Measurements from ENCODE around the gene ADA. TPM values are rescaled to one million over a fixed set of nuclear protein-coding genes. Genes with fewer than 3 reads are reported as not detected.

ADA gene
- total RNA-seq, 1 donor from 2014 or later: 8.9 TPM

DNA sequence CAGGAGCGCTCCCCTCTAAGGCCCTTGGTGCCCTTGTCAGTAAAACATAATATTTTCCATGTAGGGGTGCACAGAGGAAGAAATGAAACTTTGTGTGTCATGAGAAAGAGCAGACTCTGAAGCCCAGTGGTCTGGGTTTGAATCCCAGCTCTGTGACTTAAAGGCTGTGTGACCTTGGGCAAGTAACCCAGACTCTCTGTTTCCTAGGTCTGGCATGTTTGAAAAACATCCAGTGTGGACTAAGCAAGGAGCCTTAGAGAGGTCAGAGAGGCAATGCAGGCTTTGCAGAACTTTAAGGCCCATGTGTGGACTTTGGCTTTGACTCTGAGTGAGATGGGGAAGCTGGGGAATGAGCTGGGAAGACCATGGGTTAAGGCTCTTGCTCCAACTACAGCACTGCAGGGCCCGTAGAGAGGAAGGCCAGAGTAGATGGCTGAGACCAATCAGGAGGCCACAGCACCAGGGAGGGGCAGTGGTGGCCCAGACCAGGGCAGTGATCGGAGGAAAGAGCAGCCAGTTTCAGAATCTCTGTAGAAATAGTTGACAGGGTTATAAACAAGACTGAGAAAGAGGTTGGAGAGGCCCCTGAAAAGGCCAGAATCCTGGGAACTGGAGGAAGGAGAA is 18.2 kb downstream of the ADA start:
- intact Hi-C loops (cut with DNase I): no loop called here
- ATAC-seq (ENCODE audit: poor library complexity) (no peak), DNase-seq (no peak)

DNA sequence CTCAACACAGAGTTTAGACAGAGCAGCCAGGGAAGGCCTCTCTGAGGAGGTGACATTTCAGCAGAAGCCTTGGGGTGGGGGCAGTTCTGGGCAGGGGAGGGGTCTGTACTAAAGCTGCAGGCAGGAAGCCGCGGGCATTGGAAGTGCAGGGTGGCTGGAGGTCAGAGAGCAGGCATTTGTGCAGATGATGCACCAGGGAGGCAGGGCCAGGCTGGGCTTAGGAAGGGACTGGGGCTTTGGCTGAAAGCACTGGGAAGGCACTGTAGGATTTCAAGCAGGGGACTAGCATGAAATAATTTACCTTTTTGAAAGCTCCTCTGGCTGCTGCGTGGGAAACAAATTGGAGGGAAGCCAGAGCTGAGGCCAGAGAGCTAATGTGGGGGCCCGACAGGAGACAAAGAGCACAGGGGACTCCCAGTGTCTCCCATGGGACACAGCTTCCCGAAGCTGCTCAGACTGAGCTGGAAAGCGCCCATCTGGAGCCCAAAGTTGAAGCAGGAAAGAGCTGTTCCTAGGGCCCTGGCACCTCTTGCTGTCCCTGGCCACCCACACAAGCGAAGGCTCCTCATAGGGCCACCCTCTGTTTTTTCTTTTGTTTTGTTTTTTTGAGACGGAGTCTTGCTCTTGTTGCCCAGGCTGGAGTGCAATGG is 19.3 kb downstream of the ADA start:
- intact Hi-C loops (cut with DNase I): no loop called here
- ATAC-seq (ENCODE audit: poor library complexity) (no peak), DNase-seq (no peak)

DNA sequence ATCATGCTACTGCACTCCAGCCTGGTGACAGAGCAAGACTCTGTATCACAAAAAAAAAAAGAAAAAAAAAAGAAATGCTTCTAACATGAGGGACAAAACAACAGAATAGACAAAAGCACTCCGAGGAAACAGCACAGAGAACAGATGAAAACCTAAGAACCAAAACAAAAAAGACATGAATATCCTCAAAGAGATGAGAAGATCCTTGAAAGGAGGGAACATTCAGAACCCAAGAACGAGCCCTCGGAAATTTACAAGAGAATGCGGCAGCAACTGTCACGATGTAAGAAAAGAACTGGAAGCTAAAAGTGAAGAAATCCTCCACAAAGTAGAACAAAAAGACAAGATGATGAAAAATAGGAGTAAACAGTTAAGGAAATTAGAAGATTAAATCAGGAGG is 21.2 kb downstream of the ADA start:
- intact Hi-C loops (cut with DNase I): no loop called here
- no peak for ATAC-seq (ENCODE audit: poor library complexity)
- no peak for DNase-seq

DNA sequence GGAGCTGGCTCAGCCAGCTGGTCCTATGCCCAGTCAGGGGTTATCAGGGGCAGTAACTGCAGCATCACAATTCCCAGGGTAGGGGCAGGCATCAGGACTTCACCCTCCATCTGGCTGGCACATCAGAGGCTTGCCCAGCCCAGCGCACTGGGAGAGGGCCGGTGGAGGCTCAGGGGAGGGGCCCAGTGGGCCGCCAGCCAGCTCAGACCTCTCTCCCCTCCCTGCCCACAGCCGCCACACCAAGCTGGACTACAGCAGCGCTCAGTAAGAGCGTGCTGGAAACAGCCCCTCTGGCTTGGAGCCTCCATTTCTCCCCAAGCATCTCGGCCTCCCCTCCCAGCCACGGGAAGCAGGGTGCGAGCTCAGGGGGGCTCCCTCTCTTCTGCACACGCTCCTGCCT is 22.0 kb downstream of the ADA start:
- intact Hi-C loops (cut with DNase I): no loop called here
- DNase-seq: no peak
- no peak for ATAC-seq (ENCODE audit: poor library complexity)

DNA sequence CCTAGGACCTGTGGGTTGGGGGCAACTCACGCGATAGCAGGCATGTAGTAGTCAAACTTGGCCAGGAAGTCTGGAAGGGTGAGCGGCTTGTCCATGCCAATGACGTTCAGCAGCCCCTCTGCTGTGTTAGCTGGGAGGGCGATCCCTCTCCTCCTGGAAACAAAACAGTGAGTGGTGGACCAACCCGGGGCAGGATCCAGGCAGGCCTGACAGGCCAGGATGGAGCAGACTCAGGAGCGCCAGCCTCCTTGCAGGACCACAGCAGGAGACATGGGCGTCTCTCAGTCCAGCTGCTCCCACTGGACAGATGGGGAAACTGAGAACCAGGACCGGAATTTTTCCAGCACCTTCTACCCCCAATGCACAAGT is 22.5 kb downstream of the ADA start:
- intact Hi-C loops (cut with DNase I): no loop called here
- DNase-seq (no peak), ATAC-seq (ENCODE audit: poor library complexity) (no peak)

DNA sequence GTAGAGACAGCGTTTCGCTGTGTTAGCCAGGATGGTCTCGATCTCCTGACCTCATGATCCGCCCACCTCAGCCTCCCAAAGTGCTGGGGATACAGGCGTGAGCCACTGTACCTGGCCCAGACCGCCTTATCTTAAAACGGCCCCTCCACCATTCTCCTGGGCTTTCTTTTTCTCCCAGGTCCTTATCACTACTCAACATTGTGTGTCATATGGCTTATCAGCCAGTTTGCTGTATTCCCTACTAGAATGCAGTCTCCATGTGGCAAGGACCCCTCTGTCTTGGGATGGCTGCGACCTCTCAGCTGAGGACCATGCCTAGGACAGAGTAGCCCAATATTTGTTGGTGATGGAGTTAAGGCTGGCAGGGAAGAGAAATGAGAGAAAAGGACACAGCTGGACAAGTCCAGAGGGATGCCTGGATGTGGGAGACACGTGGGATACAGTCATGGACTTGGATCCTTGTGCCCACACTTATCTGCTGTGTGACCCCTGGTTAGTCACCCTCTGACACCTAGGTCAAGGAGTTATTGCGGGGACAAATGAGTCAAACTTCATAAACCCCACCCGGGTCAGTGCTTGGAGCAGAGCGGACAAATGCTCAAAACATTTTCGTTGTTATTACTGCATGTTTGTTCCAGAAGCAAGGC is 24.0 kb downstream of the ADA start:
- intact Hi-C loops (cut with DNase I): no loop called here
- ATAC-seq (ENCODE audit: poor library complexity) (no peak), DNase-seq (peak; percentile 3)

DNA sequence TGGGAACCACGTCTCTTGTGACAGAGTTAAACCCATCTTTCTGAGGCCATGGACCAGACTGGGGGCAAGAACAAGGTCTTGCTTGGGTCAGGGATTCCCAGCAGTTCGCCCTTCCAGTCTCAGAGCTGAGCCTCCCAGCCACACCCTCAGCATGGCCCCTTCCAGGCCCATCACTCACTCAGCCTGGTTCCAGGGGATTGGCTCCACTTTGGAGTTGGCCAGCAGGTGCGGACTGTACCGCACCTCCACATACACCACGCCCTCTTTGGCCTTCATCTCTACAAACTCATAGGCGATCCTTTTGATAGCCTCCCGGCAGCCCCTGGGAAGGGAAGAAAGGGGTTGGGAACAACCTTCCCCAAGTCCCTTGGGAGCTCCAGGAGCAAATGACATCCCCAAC is 25.2 kb downstream of the ADA start:
- peak; percentile 15 for DNase-seq
- intact Hi-C loops (cut with DNase I): no loop called here
- ATAC-seq (ENCODE audit: poor library complexity): no peak

DNA sequence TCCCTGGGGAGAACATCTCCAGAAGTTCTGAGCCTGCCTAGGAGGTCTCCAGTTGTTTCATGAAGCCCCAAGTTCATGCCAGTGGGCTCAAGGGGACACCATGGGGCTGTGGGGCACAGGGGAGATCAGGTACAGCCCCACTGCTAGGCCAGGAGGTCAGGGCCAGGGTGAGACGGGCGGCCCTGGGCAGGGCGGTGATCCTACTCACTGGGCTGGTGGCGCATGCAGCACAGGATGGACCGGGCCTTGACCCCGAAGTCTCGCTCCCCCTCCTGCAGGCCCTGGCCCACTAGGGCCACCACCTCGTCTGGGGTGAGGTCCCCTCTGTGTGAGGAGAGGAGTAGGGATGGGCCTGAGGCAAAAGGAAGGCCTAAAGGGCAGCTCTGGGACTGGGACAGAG is 26.1 kb downstream of the ADA start:
- DNase-seq: peak; percentile 36
- intact Hi-C loops (cut with DNase I): no loop called here
- ATAC-seq (ENCODE audit: poor library complexity): no peak

DNA sequence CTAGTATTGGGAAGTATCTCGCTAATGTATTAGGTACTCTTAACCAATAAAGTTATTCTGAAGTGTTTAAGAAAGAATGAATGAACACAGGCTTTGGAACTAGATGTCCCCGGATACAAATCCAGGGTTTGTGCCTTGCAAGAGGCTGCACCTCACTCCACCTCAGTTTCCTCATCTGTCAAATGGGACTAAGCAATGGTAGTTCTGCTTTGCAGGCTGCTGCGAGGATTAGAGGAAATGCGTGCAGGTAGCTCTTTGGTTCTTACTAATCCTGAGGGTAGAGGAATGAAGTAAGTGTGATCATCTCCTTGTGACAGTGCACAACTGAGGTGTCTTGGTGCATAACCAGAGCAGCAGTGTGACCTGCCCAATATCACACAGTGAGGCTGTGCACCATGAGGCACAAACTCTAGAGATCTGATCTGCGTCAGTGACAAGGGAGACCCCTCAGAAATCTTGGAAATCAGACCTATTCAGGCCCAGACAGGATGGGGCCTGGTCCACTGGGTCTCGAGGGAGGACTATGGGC is 26.7 kb downstream of the ADA start:
- intact Hi-C loops (cut with DNase I): no loop called here
- ATAC-seq (ENCODE audit: poor library complexity) (no peak), DNase-seq (peak; percentile 1)

DNA sequence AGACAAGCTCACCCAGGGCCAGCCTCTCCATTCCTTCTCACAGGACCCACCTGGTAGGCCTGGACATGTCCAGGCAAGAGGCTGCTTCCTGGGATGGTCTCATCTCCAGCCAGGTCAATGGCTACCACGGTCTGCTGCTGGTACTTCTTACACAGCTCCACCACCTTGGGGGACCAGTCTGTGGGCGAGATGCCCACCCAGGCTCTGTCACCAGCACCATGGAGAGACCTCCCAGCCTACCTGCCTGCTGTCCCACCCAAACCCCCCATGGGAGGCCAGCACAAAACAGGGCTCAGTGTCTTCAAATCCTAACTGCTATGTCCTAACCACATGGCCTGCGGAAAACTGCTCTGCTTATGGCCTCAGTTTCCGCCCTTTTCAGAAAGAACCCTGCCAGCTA is 27.3 kb downstream of the ADA start:
- intact Hi-C loops (cut with DNase I): no loop called here
- ATAC-seq (ENCODE audit: poor library complexity) (no peak), DNase-seq (peak; percentile 30)

DNA sequence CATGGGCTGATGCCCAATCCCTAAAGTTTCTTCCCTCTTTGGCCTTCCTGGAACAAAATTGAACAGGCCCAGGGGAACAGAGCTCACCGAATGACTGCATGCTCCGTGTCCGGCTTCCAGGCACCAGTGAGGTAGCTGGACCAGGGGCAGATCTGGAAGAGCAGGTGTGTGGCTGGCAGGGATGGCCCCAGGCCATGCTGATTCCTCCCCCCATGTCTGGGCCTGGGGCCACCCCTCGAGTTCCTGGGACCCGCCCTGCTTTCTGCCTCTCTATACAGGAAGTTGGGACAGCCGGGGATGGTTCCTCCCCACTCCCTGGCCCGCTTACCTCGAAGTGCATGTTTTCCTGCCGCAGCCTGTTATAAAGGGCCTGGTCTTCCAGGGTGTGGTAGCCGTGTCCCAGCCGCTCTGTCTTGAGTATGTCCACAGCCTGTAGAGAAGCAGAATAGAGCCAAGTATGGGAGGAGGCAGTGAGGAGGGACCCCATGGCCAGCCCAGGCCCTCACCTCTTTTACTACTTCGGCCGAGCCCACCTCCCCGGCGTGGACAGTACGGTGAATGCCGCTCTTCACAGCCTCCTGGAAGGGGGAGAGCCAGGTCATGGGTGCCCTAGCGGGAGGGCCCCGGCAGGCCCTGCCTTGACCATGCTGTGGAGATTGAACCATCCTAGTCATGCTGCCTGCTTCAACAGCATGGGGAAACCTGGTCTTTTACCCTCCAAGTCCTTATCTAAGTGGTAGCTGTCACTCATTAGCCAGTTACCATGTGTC is 28.8 kb downstream of the ADA start:
- intact Hi-C loops (cut with DNase I): no loop called here
- peak; percentile 30 for DNase-seq
- no peak for ATAC-seq (ENCODE audit: poor library complexity)

DNA sequence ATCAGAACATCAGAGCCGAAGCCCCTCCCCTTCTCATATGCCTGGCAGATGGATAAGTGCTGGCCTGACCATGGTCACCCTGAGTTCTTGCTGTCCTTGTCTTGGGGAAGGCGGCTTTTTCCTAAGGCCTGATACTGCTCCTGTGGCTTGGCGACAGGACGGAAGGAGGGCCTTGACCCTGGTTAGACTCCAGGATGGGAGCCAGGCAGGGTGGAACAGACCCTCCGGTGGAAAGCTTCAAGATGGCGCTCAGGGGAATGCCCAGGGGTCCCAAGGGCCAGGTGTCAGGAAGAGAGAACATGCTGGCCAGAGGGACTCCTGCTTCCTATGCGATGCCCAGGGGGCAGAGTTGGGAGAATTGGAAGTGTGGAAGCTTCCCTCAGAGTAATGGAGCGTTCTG is 29.6 kb downstream of the ADA start:
- intact Hi-C loops (cut with DNase I): no loop called here
- peak; percentile 17 for DNase-seq
- no peak for ATAC-seq (ENCODE audit: poor library complexity)

DNA sequence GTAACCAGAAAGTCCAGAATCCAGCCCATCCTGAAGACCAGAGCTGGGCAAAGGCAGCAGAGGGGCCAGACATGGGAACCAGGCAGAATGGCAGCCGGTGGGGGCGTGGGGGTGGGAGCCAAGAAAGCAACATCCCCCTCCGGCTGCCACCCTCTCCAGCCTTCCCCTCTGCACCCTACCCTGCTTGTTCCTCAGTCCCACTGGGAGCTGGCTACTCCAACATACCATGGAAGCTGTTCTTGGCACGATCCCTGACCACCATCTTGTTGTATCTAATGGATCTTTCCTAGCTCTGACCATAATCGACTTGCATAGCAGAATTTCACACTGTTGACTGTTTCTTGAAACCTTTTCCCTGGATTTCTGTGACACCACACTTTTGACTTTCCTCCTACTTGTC is 30.2 kb downstream of the ADA start:
- ATAC-seq (ENCODE audit: poor library complexity) (no peak), DNase-seq (peak; percentile 4)
- intact Hi-C loops (cut with DNase I): no loop called here

DNA sequence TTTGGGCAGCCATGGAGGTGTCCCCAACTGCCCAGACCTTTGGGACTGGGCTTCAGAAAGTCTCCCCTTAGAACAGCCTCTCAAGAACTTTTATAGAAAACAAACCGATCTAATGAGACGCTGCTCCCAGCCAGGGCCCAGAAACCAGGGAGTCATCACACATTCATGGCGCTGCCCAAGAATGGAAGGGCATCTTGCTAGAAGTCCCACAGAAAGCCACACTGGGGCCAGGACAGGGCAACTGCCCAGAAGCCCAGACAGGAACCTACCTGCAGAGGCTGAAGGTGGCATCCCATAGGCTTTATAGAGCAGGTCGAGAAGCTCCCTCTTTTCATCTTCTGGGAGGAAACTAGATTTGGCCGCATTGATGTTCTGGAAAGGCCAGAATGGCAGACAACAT is 31.5 kb downstream of the ADA start:
- ATAC-seq (ENCODE audit: poor library complexity) (no peak), DNase-seq (peak; percentile 22)
- intact Hi-C loops (cut with DNase I): no loop called here

DNA sequence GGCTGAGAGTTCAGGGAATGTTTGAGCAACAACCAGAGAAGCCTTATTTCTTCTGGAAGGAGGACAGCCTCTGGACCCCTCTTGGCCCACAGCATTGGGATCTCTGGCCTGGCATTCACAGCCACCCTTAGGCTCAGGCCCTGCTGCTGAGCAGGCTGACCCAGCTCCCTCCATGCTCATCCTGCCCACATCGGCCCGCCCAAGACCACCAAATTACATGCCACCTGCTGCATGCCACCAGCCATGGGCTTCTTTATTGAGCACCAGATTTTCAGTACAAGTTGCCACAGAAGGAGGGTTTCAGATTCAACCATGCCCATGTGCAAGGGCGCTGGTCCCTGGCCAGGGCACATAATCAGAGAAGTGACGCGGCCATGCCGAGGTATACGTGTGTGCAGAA is 32.2 kb downstream of the ADA start:
- intact Hi-C loops (cut with DNase I): loop anchor here (10.0 kb wide), 1 partner anchor 404 kb away; the partner anchor contains the start of gene OSER1
- ATAC-seq (ENCODE audit: poor library complexity) (no peak), DNase-seq (peak; percentile 28)

DNA sequence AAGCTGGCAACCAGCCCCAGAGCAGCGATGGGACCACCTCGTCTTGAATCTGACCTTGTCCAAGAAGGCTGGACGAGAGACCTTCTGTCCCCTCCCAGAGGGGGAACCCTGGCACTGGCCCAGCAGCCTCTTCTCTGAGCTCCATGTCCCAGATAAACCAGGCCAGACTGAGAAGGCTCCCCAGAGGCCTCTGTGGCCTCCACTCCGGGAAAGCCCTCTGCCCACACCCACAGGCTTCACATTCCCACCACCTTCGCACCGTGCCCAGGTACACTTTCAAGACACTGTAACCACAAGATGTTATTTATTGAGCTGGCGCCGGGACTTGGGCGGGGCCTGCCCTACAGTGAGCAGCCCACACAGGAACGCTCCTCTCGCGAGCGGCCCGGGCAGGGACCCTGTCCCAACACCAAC is 33.2 kb downstream of the ADA start:
- DNase-seq (peak; percentile 68), ATAC-seq (ENCODE audit: poor library complexity) (no peak)
- intact Hi-C loops (cut with DNase I): loop anchor here (10.0 kb wide), 1 partner anchor 404 kb away; the partner anchor contains the start of gene OSER1

DNA sequence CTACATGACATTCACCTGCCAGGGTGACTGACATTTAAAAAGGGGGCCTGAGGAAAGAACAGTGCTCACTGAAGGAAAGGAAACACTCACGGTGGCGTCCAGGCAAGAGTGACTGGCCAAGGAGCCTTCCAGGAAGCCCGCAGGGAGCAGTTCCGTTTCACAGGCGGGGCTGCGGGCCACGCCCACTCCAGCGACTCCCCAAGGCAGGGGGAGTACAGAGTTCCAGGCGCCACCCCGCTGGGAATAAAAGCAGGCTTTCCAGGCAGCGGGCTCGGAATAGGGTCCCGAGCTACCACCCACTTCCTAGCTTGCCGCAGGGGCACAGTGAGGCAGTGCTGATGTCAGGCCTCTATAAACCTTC is 34.9 kb downstream of the ADA start:
- ATAC-seq (ENCODE audit: poor library complexity): peak; percentile 23
- peak; percentile 80 for DNase-seq
- intact Hi-C loops (cut with DNase I): loop anchor here (10.0 kb wide), 1 partner anchor 402 kb away; the partner anchor contains the start of gene OSER1

DNA sequence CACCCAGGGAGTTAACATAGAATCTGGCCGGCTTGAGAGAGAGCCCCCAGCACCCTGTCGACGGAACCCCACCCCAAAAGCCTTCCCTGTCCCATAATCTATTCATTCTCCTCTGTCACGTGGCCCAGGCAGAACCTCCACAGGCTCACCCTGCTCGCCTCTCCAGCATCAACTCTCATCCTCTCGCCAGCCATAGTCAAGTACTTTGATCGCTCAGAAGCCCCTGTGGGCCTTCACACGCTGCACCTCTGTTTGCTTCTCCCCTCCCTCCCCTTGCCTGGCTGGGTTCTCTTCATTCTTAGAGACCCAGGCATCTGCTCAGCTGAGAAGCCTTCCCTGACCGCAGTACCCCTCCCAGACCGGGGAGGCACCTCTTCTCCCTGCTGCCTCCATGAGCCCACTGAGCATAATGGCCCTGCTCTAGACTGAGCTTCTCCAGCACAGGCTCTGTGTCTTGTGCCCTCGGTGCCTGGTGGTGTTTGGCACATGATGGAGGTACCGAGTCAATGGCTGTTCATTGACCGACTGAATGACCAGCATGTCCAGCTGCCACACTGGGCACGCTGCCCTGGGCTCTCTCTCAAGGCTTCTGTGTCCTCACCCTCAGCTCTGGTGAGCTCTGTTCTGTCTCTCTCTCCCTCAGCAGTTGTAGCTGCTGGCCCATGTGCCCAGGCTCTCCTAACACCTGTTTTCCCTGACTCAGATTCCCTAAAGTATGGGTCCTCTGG is 35.5 kb downstream of the ADA start:
- intact Hi-C loops (cut with DNase I): loop anchor here (10.0 kb wide), 1 partner anchor 401 kb away; the partner anchor contains the start of gene OSER1
- peak; percentile 62 for DNase-seq

More for the DNA sequence above, 35.5 kb downstream of the ADA start:
- no peak for ATAC-seq (ENCODE audit: poor library complexity)
